GM23248 (cell line): ENCODE measurements around the gene GPSM1. TPM values are rescaled to one million over a fixed set of nuclear protein-coding genes. Genes with fewer than 3 reads are reported as not detected.
A peak's percentile ranks its signal among the peaks of the same experiment; 100 is the strongest.

Experiments used
- DNase-seq: peaks from one replicate; pipeline ENCODE4 v3.0.0-alpha.2; 2015
- H2AFZ ChIP-seq: fragments of 200-600 bp; sonication (generic); 2 replicates; pipeline ENCODE4 v1.6.1; 2016; ENCODE audit warnings: antibody characterized with exemption
- H3F3A ChIP-seq: fragments of 200-600 bp; sonication (generic); 2 replicates; pipeline ENCODE4 v1.6.1; 2016; ENCODE audit warnings: mild to moderate bottlenecking, antibody characterized with exemption, mixed run types; ENCODE audit not compliant: insufficient read depth
- H3K27ac ChIP-seq: fragments of 200-600 bp; sonication (generic); 2 replicates; pipeline ENCODE4 v1.5.1; 2016; ENCODE audit warnings: mild to moderate bottlenecking
- H3K27me3 ChIP-seq: fragments of 200-600 bp; sonication (generic); replicated peaks from 2 replicates; pipeline ENCODE4 v1.6.1; 2016; ENCODE audit warnings: mild to moderate bottlenecking; ENCODE audit not compliant: insufficient read depth
- H3K36me3 ChIP-seq: fragments of 200-600 bp; sonication (generic); 2 replicates; pipeline ENCODE4 v1.6.1; 2016; ENCODE audit warnings: low read depth, mild to moderate bottlenecking
- H3K4me1 ChIP-seq: fragments of 200-600 bp; sonication (generic); 2 replicates; pipeline ENCODE4 v1.6.1; 2016; ENCODE audit warnings: mild to moderate bottlenecking; ENCODE audit not compliant: insufficient read depth
- H3K4me2 ChIP-seq: fragments of 200-600 bp; sonication (generic); one replicate; pipeline ENCODE4 v1.6.1; 2016; ENCODE audit warnings: mild to moderate bottlenecking; ENCODE audit not compliant: unreplicated experiment
- H3K4me3 ChIP-seq: fragments of 200-600 bp; sonication (generic); 2 replicates; pipeline ENCODE4 v1.5.1; 2016; ENCODE audit warnings: mild to moderate bottlenecking
- H3K79me2 ChIP-seq: fragments of 200-600 bp; sonication (generic); 2 replicates; pipeline ENCODE4 v1.6.1; 2016; ENCODE audit warnings: mild to moderate bottlenecking; ENCODE audit not compliant: insufficient read depth
- H3K9ac ChIP-seq: fragments of 200-600 bp; sonication (generic); 2 replicates; pipeline ENCODE4 v1.6.1; 2016; ENCODE audit warnings: mild to moderate bottlenecking
- H3K9me2 ChIP-seq: fragments of 200-600 bp; sonication (generic); 2 replicates; pipeline ENCODE4 v1.6.1; 2016; ENCODE audit warnings: mixed run types, mild to moderate bottlenecking, moderate library complexity; ENCODE audit not compliant: insufficient read depth
- H3K9me3 ChIP-seq: fragments of 200-600 bp; sonication (generic); one replicate; pipeline ENCODE4 v1.6.1; 2017; ENCODE audit warnings: low read depth
- H4K20me1 ChIP-seq: fragments of 200-600 bp; sonication (generic); 2 replicates; pipeline ENCODE4 v1.6.0; 2016; ENCODE audit not compliant: insufficient read depth
- EZH2 ChIP-seq: fragments of 200-600 bp; sonication (generic); IDR thresholded peaks from 2 replicates; pipeline ENCODE4 v1.6.1; 2018; ENCODE audit warnings: antibody characterized with exemption, mild to moderate bottlenecking; ENCODE audit not compliant: insufficient read depth, poor library complexity, severe bottlenecking
- EZH2phosphoT487 ChIP-seq: fragments of 200-600 bp; sonication (generic); IDR thresholded peaks from 2 replicates; pipeline ENCODE4 v1.6.1; 2018; ENCODE audit warnings: antibody characterized with exemption, moderate library complexity, mild to moderate bottlenecking, low read depth; ENCODE audit not compliant: insufficient read depth
- WGBS, 2 experiments: methylation state at CpG; one replicate each; pipeline ENCODE4 v1.1.6; 2015 to 2017; ENCODE audit warnings: low lambda C conversion rate in 2 of 2, low coverage in 1 of 2; ENCODE audit errors: missing lambda C conversion rate in 2 of 2; 5-methylcytosine and 5-hydroxymethylcytosine counted together
- in situ Hi-C: fragments of 300-500 bp; cut with MboI; formaldehyde crosslinking; loops from 2 replicates; pipeline ENCODE4 v1.15.0; 2020
- polyA plus RNA-seq: library from polyadenylated mRNA; unstranded; fragments of >200 nt; fragmentation: Nextera tagmentation; extraction: Ambion mirVana; gene quantifications from 2 replicates; pipeline ENCODE4 v1.2.1, GENCODE V29; 2016
- total RNA-seq: library from RNA; depleted of rRNA; stranded (reverse); fragments of >200 nt; shearing (Covaris generic); gene quantifications from 2 replicates; pipeline ENCODE4 v1.2.3, GENCODE V29; 2014

Gene GPSM1
- total and polyA plus RNA-seq, 2 experiments from 2014 or later, result 13.7 to 57.1 TPM

GRCh38 chr9:136395345-136396218 is 68.2 kb downstream of the GPSM1 start:
- no peak for DNase-seq
- Histone ChIP-seq H3K79me2 (peaks cover 44% of the 10 kb centered on the region), H4K20me1 (no peaks in the 10 kb centered on the region), H2AFZ (no peak overlapping the region), H3K36me3 (peaks cover 4% of the 10 kb centered on the region; the same call in 1 of the 2 replicates), H3K4me1 (peaks cover 7% of the 10 kb centered on the region), H3K4me2 (no peak overlapping the region), H3K9me3 (no peaks in the 10 kb centered on the region), H3K27me3 (no peaks in the 10 kb centered on the region), H3K4me3 (no peak overlapping the region), H3F3A (no peaks in the 10 kb centered on the region), H3K9ac (no peak overlapping the region), H3K27ac (no peak overlapping the region), H3K9me2 (no peaks in the 10 kb centered on the region)
- in situ Hi-C loops, result no loop called here
- TF ChIP-seq EZH2, result no peak
- TF ChIP-seq EZH2phosphoT487, result no peak
- 84 to 85% methylated on average over 23 to 26 of the region's 26 CpGs for WGBS, 2 experiments

- peaks cover 4% of the 10 kb centered on the region; the same call in 1 of the 2 replicates for H3K36me3 ChIP-seq
- H3K4me3 ChIP-seq, result no peak overlapping the region
- no peaks in the 10 kb centered on the region for H4K20me1 ChIP-seq
- in situ Hi-C loops, result no loop called here
- no peaks in the 10 kb centered on the region for H3F3A ChIP-seq
- no peak overlapping the region for H3K27ac ChIP-seq
- no peak overlapping the region for H3K9ac ChIP-seq
- 97% methylated on average over 4 of the region's 4 CpGs for WGBS, 2 experiments
- no peaks in the 10 kb centered on the region for H3K9me2 ChIP-seq
- no peaks in the 10 kb centered on the region for H3K9me3 ChIP-seq
- no peak overlapping the region for H2AFZ ChIP-seq
- no peak for DNase-seq
- peaks cover 7% of the 10 kb centered on the region for H3K4me1 ChIP-seq
- no peaks in the 10 kb centered on the region for H3K27me3 ChIP-seq
- H3K79me2 ChIP-seq, result peaks cover 44% of the 10 kb centered on the region
- TF ChIP-seq EZH2phosphoT487, result no peak
- TF ChIP-seq EZH2, result no peak
- H3K4me2 ChIP-seq, result no peak overlapping the region
Measured at GRCh38 chr9:136396219-136396515, 68.8 kb downstream of the GPSM1 start.

- H3K36me3 ChIP-seq, result no peaks in the 10 kb centered on the region; the same call in 1 of the 2 replicates
- peaks cover 7% of the 10 kb centered on the region for H3K4me1 ChIP-seq
- DNase-seq, result no peak
- 56% methylated on average over 6 of the region's 6 CpGs; no CpG with 5 or more reads in 1 of the 2 experiments for WGBS, 2 experiments
- H4K20me1 ChIP-seq, result no peaks in the 10 kb centered on the region
- no peak overlapping the region for H3K4me2 ChIP-seq
- no peak overlapping the region for H3K27ac ChIP-seq
- no peaks in the 10 kb centered on the region for H3K9me2 ChIP-seq
- H3K9me3 ChIP-seq, result no peaks in the 10 kb centered on the region
- H3K4me3 ChIP-seq, result no peak overlapping the region
- H2AFZ ChIP-seq, result no peak overlapping the region
- 0 out of 2 replicates have a peak overlapping the region, but pooled peaks have one; percentile 85 for H3K9ac ChIP-seq
- peaks cover 44% of the 10 kb centered on the region for H3K79me2 ChIP-seq
- no peaks in the 10 kb centered on the region for H3K27me3 ChIP-seq
- no peak for TF ChIP-seq EZH2phosphoT487
- no peak for TF ChIP-seq EZH2
- in situ Hi-C loops, result no loop called here
- peaks cover 10% of the 10 kb centered on the region; the same call in 1 of the 2 replicates for H3F3A ChIP-seq
Measured at GRCh38 chr9:136397643-136398042, 70.3 kb downstream of the GPSM1 start.

GRCh38 chr9:136398286-136398685 is 70.9 kb downstream of the GPSM1 start:
- H3K79me2 ChIP-seq, result peaks cover 44% of the 10 kb centered on the region
- peaks cover 10% of the 10 kb centered on the region; the same call in 1 of the 2 replicates for H3F3A ChIP-seq
- H3K4me2 ChIP-seq, result no peak overlapping the region
- H3K4me1 ChIP-seq, result peaks cover 7% of the 10 kb centered on the region
- 0 out of 2 replicates have a peak overlapping the region, but pooled peaks have one; percentile 90 for H3K4me3 ChIP-seq
- no peaks in the 10 kb centered on the region for H3K9me2 ChIP-seq
- no peaks in the 10 kb centered on the region for H4K20me1 ChIP-seq
- H3K9me3 ChIP-seq, result no peaks in the 10 kb centered on the region
- DNase-seq, result no peak
- H3K9ac ChIP-seq, result peak overlapping the region; percentile 85
- 95 to 97% methylated on average over 10 to 12 of the region's 12 CpGs for WGBS, 2 experiments
- no peak overlapping the region for H2AFZ ChIP-seq
- no peak for TF ChIP-seq EZH2
- TF ChIP-seq EZH2phosphoT487, result no peak
- H3K36me3 ChIP-seq, result no peaks in the 10 kb centered on the region
- no peak overlapping the region for H3K27ac ChIP-seq
- in situ Hi-C loops, result no loop called here
- no peaks in the 10 kb centered on the region for H3K27me3 ChIP-seq
